Body of pancreas (tissue), 4 donors: ENCODE measurements around the gene PRM3.

ENCODE experiments used
- POLR2A ChIP-seq, 3 donors: fragments of 450-650 bp; IDR thresholded peaks; one replicate each; pipeline ENCODE4 v1.6.1; 2016; ENCODE audit warnings: antibody characterized with exemption in 3 of 3, mild to moderate bottlenecking in 2 of 3
- TF ChIP-seq, protein P1 (sequence below), 7 experiments: fragments of 450-650 bp in 4 of 7; fragments of 200-600 bp in 3 of 7; sonication (generic) in 3 of 7; IDR thresholded peaks; one replicate each; pipeline ENCODE4 v1.5.1; 2016 to 2019; ENCODE audit warnings: antibody characterized with exemption in 7 of 7

DNA sequence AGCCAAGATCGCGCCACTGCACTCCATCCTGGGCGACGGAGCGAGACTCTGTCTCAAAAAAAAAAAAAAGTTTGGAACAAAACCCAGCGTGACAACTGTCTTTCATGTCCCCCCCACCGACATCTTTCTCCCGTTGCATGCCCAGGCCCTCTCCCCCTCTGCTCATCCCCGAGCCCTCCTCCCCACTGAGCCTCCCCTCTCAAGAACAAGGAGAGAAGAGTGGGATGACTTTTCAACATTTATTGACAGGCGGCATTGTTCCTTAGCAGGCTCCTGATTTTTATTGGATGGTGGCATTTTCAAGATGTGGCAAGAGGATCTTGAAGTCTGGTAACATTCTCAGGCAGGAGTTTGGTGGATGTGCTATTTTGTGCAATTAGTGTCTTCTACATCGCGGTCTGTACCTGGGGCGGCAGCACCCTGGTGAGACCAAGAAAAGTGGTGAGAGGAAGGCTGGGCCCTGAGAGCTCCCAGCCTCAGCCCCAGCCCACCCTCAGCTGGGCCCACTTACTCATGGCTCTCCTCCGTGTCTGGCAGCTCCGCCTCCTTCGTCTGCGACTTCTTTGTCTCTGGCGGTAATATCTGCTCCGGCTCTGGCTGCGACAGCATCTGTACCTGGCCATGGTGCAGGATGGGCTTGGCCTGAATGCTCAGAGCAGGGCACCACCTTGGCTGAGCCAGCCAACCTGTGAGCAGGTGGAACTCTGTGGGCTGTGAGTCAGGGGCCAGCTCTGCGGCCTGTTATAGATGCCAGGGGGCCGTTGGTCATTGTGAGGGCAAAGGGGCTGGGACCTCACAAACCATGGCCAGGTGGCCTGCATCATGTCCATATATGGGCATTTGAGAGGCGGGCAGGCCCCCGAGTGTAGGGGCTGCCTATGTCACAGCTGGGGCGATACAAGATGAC, 7.4 kb upstream of the PRM3 start, which contains the start of gene PRM1:
- TF ChIP-seq, protein P1, sequence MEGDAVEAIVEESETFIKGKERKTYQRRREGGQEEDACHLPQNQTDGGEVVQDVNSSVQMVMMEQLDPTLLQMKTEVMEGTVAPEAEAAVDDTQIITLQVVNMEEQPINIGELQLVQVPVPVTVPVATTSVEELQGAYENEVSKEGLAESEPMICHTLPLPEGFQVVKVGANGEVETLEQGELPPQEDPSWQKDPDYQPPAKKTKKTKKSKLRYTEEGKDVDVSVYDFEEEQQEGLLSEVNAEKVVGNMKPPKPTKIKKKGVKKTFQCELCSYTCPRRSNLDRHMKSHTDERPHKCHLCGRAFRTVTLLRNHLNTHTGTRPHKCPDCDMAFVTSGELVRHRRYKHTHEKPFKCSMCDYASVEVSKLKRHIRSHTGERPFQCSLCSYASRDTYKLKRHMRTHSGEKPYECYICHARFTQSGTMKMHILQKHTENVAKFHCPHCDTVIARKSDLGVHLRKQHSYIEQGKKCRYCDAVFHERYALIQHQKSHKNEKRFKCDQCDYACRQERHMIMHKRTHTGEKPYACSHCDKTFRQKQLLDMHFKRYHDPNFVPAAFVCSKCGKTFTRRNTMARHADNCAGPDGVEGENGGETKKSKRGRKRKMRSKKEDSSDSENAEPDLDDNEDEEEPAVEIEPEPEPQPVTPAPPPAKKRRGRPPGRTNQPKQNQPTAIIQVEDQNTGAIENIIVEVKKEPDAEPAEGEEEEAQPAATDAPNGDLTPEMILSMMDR (IDR thresholded peaks at IDR 0.05): no peak
- TF ChIP-seq POLR2A (IDR thresholded peaks at IDR 0.05): no peak
